Stimulated activated naive CD8-positive, alpha-beta T cell treated with anti-CD3 and anti-CD28 coated beads, Interleukin-15, amount 100 ng/mL, for 72 hours (primary cell): ENCODE measurements around the gene HHLA2.
A peak's percentile ranks its signal among the peaks of the same experiment; 100 is the strongest.
"Not testable (repeated sequence)": the region's sequence is repeated elsewhere in the genome, so short reads cannot be mapped to it uniquely, and the experiment has no call there.

ENCODE experiments used
- ATAC-seq: fragments of 150-1000 bp; cut with Tn5 transposase; 2 replicates; pipeline ENCODE4 v1.10.0; 2021; ENCODE audit warnings: mild to moderate bottlenecking, moderate library complexity
- DNase-seq, 2 donors: peaks; one replicate each; pipeline ENCODE4 v3.0.0; 2021 to 2022
- H3K27ac Mint-ChIP-seq, 2 donors: one replicate each; pipeline ENCODE4 v1.8.0; 2022; ENCODE audit warnings: mild to moderate bottlenecking in 2 of 2, mixed read lengths in 2 of 2, moderate library complexity in 2 of 2
- H3K27me3 Mint-ChIP-seq: one replicate; pipeline ENCODE4 v1.8.0; 2022; ENCODE audit warnings: mixed read lengths
- H3K4me1 Mint-ChIP-seq: one replicate; pipeline ENCODE4 v1.8.0; 2022; ENCODE audit warnings: mild to moderate bottlenecking, mixed read lengths
- H3K4me3 Mint-ChIP-seq, 2 donors: one replicate each; pipeline ENCODE4 v1.8.0; 2022; ENCODE audit warnings: mild to moderate bottlenecking in 2 of 2, mixed read lengths in 2 of 2, moderate library complexity in 1 of 2
- H3K9me3 Mint-ChIP-seq, 2 donors: one replicate each; pipeline ENCODE4 v1.8.0; 2022; ENCODE audit warnings: mixed read lengths in 2 of 2

HHLA2 gene

DNA sequence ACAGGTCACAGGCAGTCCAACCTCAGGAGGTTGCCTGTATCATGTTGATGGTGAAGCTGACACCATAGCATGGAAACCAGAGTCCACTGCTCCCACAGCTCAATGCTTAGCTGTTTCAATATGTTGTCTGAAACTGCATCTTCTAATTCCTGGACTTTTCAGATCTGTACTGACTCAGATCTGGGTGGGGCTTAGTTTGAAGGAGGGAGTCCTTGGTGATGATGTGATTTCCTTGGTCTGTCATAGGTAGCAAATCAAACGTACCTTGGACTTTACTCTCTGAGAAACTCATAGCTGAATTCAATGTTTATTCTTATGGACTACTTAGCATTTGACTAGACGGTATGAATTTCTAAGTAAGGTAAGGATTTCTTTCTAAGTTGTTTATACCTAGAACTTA is at the start of gene HHLA2:
Gene HHLA2, plus strand, starts transcription at position 310 of the 400 bp plus-strand sequence. CDS start 55,266 bp downstream, outside the sequence.
- DNase-seq = peak; percentile 18 to 47
- peak within 1 kb of the TSS in 1 of 2 donors; percentile 18 for H3K4me3 Mint-ChIP-seq
- H3K27me3 Mint-ChIP-seq = no peaks in the 10 kb centered on the region
- H3K27ac Mint-ChIP-seq = no peak within 1 kb of the TSS
- peaks cover 7 to 12% of the 10 kb centered on the region in 2 donors for H3K9me3 Mint-ChIP-seq
- H3K4me1 Mint-ChIP-seq = peaks cover 77% of the 10 kb centered on the region
- peak; percentile 86 for ATAC-seq

- Mint-ChIP-seq H3K9me3 (peaks cover 0 to 4% of the 10 kb centered on the region in 2 donors), H3K4me3 (no peak overlapping the region), H3K27me3 (no peaks in the 10 kb centered on the region), H3K4me1 (peaks cover 18% of the 10 kb centered on the region), H3K27ac (no peak overlapping the region)
- ATAC-seq = no peak
- DNase-seq = no peak
Measured at GRCh38 chr3:108250626-108251025, 45.7 kb upstream of the HHLA2 start.

DNA sequence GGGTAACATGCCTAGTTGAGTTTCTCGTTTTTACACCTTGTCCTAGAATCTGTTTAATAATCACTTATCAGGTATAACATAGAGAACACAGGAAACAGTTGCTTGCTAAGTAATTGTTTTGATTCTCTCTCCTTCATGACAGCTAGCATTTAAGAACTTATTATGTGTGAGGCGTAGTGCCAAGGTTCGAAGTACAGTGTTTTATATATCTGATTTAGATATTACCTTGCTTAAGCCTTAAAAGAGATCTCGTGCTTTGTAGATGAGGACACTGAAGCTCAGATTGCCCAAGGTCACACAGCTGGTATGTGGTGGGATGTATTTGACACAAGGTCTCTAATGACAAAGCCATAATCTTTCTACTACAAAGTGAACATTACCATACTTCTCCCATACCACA is 45.1 kb upstream of the HHLA2 start:
- H3K27ac Mint-ChIP-seq = no peak overlapping the region
- ATAC-seq (no peak), DNase-seq (no peak)
- peaks cover 16% of the 10 kb centered on the region for H3K4me1 Mint-ChIP-seq
- no peaks in the 10 kb centered on the region for H3K27me3 Mint-ChIP-seq
- no peak overlapping the region for H3K4me3 Mint-ChIP-seq
- H3K9me3 Mint-ChIP-seq = peaks cover 0 to 4% of the 10 kb centered on the region in 2 donors

- Mint-ChIP-seq H3K27me3 (no peaks in the 10 kb centered on the region), H3K27ac (no peak overlapping the region), H3K9me3 (peaks cover 0 to 4% of the 10 kb centered on the region in 2 donors), H3K4me1 (peaks cover 10% of the 10 kb centered on the region), H3K4me3 (no peak overlapping the region)
- no peak for DNase-seq
- ATAC-seq = peak; percentile 52
Measured at GRCh38 chr3:108251844-108252243, 44.5 kb upstream of the HHLA2 start.

- peaks cover 0 to 4% of the 10 kb centered on the region in 2 donors for H3K9me3 Mint-ChIP-seq
- H3K27me3 Mint-ChIP-seq = no peaks in the 10 kb centered on the region
- peaks cover 5% of the 10 kb centered on the region for H3K4me1 Mint-ChIP-seq
- DNase-seq = no peak
- no peak for ATAC-seq
- H3K27ac Mint-ChIP-seq = no peak overlapping the region
- no peak overlapping the region for H3K4me3 Mint-ChIP-seq
Measured at GRCh38 chr3:108255131-108255530, 41.2 kb upstream of the HHLA2 start.

GRCh38 chr3:108264534-108265298 is 31.6 kb upstream of the HHLA2 start:
- peak; percentile 61 for ATAC-seq

GRCh38 chr3:108268235-108268634 is 28.1 kb upstream of the HHLA2 start:
- H3K9me3 Mint-ChIP-seq = peaks cover 11 to 22% of the 10 kb centered on the region in 2 donors
- H3K27me3 Mint-ChIP-seq, DNase-seq, ATAC-seq, H3K27ac Mint-ChIP-seq, H3K4me1 Mint-ChIP-seq, H3K4me3 Mint-ChIP-seq: not testable (repeated sequence)

More at GRCh38 chr3:108264534-108265298, 31.6 kb upstream of the HHLA2 start:
- not testable (repeated sequence) for H3K4me3 Mint-ChIP-seq, H3K4me1 Mint-ChIP-seq, H3K27ac Mint-ChIP-seq, H3K27me3 Mint-ChIP-seq, DNase-seq
- H3K9me3 Mint-ChIP-seq = peaks cover 11 to 27% of the 10 kb centered on the region in 2 donors

- H3K27ac Mint-ChIP-seq = no peak overlapping the region
- H3K4me1 Mint-ChIP-seq = no peaks in the 10 kb centered on the region
- no peak for DNase-seq
- H3K27me3 Mint-ChIP-seq = no peaks in the 10 kb centered on the region
- ATAC-seq = no peak
- H3K4me3 Mint-ChIP-seq = no peak overlapping the region
- H3K9me3 Mint-ChIP-seq = peaks cover 11 to 35% of the 10 kb centered on the region in 2 donors
Measured at GRCh38 chr3:108271626-108272025, 24.7 kb upstream of the HHLA2 start.

DNA sequence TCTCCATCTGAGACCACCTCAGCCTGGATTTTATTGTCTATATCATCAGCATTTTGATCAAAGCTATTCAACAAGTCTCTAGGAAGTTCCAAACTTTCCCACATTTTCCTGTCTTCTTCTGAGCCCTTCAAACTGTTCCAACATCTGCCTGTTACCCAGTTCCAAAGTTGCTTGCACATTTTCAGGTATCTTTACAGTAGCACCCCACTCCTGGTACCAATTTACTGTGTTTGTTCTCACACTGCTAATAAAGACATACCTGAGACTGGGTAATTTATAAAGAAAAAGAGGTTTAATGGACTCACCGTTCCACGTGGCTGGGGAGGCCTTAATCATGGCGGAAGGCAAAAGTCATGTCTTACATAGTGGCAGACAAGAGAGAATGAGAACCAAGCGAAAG is 17.3 kb upstream of the HHLA2 start:
- not testable (repeated sequence) for H3K27ac Mint-ChIP-seq, H3K27me3 Mint-ChIP-seq, H3K4me3 Mint-ChIP-seq, DNase-seq, ATAC-seq
- Mint-ChIP-seq H3K9me3 (peaks cover 23 to 48% of the 10 kb centered on the region in 2 donors), H3K4me1 (peaks cover 12% of the 10 kb centered on the region)

DNA sequence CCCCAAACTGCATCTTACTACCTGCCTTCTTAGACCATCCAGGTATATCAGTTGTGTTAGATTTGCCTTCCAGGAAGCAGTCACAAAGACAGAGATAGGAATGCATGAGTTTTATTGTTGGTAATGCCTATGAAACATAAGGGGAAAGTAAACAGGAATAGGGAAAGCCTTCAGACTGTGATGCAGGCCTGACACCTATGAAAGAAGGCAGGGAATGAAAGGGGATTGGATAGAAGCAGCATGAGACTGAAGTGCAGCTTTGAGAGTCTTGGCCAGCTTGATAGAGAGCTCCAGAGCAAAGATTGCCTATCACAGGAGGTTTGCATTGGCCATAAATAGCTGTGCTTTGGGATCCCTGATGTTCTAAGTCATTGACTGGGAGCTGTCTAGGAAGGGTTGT is 15.9 kb upstream of the HHLA2 start:
- Mint-ChIP-seq H3K9me3 (peaks cover 23 to 40% of the 10 kb centered on the region in 2 donors), H3K27ac (no peak overlapping the region), H3K27me3 (no peaks in the 10 kb centered on the region), H3K4me1 (peaks cover 26% of the 10 kb centered on the region), H3K4me3 (no peak overlapping the region)
- DNase-seq (no peak), ATAC-seq (no peak)

GRCh38 chr3:108281670-108282069 is 14.7 kb upstream of the HHLA2 start:
- ATAC-seq (no peak), DNase-seq (no peak)
- Mint-ChIP-seq H3K4me3 (no peak overlapping the region), H3K4me1 (peaks cover 34% of the 10 kb centered on the region), H3K27me3 (no peaks in the 10 kb centered on the region), H3K27ac (no peak overlapping the region), H3K9me3 (peaks cover 23 to 35% of the 10 kb centered on the region in 2 donors)

- H3K27ac Mint-ChIP-seq = no peak overlapping the region
- no peak overlapping the region for H3K4me3 Mint-ChIP-seq
- DNase-seq = no peak
- H3K4me1 Mint-ChIP-seq = peaks cover 47% of the 10 kb centered on the region
- H3K27me3 Mint-ChIP-seq = no peaks in the 10 kb centered on the region
- ATAC-seq = no peak
- H3K9me3 Mint-ChIP-seq = peaks cover 15 to 24% of the 10 kb centered on the region in 2 donors
Measured at GRCh38 chr3:108283006-108283405, 13.3 kb upstream of the HHLA2 start.

DNA sequence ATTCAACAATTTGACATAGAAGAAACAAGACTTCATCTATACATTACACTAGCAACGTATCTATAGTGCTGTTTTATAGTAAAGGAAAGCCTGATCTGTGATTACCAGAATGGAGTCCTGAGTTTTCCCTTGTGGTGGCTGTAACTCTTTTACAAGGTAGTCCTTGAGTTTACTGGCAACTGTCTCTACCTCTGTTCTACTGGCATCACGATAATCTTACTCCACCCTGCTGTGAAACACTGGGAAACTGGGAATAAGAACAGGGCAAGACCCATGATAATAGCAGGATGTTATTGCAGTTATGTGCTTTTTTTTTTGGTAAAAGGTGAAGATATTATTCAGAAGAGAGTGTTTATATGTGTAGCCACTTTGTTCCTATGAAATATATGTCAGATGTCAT is 12.4 kb upstream of the HHLA2 start:
- DNase-seq (no peak), ATAC-seq (no peak)
- H3K4me3 Mint-ChIP-seq = no peak overlapping the region
- H3K9me3 Mint-ChIP-seq = peaks cover 10 to 14% of the 10 kb centered on the region in 2 donors
- H3K27ac Mint-ChIP-seq = no peak overlapping the region
- H3K4me1 Mint-ChIP-seq = peaks cover 50% of the 10 kb centered on the region
- H3K27me3 Mint-ChIP-seq = no peaks in the 10 kb centered on the region

- Mint-ChIP-seq H3K27ac (peak overlapping the region in 1 of 2 donors; percentile 14), H3K27me3 (no peaks in the 10 kb centered on the region), H3K4me3 (no peak overlapping the region), H3K9me3 (peaks cover 4 to 6% of the 10 kb centered on the region in 2 donors), H3K4me1 (peaks cover 50% of the 10 kb centered on the region)
- DNase-seq (no peak), ATAC-seq (no peak)
Measured at GRCh38 chr3:108285176-108285575, 11.2 kb upstream of the HHLA2 start.

- Mint-ChIP-seq H3K4me3 (no peak overlapping the region), H3K27me3 (no peaks in the 10 kb centered on the region), H3K9me3 (peaks cover 16 to 18% of the 10 kb centered on the region in 2 donors), H3K27ac (peak overlapping the region in 1 of 2 donors; percentile 14), H3K4me1 (peaks cover 56% of the 10 kb centered on the region)
- ATAC-seq = no peak
- DNase-seq = no peak
Measured at GRCh38 chr3:108287146-108287545, 9.2 kb upstream of the HHLA2 start.

DNA sequence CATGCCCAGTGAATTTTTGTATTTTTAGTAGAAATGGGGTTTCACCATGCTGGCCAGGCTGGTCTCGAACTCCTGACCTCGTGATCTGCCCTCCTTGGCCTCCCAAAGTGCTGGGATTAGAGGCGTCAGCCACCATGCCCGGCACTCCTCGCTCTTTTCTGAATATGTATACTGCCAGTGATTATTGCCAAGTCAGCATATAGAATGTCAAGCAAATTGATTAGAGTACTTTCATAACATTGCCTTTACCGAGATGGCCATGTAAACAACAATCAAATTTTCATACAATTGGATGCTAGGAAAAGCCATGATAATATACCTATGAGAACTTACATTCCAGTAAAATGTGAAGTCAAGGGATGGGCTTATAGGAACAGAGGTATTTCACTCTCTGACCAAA is 8.2 kb upstream of the HHLA2 start:
- H3K27me3 Mint-ChIP-seq, DNase-seq, ATAC-seq: not testable (repeated sequence)
- peak overlapping the region in 1 of 2 donors; percentile 10 for H3K4me3 Mint-ChIP-seq
- peaks cover 65% of the 10 kb centered on the region for H3K4me1 Mint-ChIP-seq
- H3K27ac Mint-ChIP-seq = peak overlapping the region in 1 of 2 donors; percentile 34
- H3K9me3 Mint-ChIP-seq = peaks cover 16 to 21% of the 10 kb centered on the region in 2 donors
